Amniotic epithelial cell (primary cell): ENCODE results near the gene MFSD11.
"Not testable (repeated sequence)": the region's sequence is repeated elsewhere in the genome, so short reads cannot be mapped to it uniquely, and the experiment has no call there.

ENCODE experiments used
- DNase-seq: peaks from one replicate; pipeline ENCODE4 v3.0.0-alpha.2; 2010; ENCODE audit warnings: low read depth

Gene MFSD11

DNA sequence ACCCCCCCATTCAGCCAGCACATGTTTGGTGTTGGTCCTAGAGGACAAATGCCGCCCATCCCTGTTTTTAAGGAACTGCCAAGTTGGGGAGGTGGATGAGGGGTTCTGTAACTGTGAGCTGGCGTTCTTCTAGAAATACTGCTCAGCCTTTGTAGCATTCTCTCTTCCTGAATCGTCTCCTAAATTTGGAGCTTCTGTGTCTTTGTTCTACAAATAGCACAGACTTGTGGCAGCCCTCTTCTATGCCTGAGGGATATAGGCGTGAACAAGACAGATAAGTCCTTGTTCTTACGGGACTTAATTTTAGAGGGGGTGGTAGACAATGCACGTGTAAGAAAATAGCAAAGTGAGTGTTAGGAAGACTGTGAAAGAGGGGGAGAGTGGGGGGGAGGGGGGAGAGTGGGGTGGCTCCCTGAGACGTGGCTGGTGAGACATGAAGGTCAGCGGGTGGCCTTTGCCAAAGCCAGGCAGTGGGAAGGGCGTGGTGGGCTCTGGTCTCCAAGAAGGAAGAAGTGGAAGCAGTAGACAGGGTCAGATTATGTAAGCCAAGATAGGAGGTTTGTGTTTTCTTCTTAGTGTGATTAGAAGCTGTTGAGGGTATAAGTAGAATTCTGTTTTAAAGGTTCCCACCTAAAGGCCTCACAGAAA lies 9.9 kb downstream of the MFSD11 start:
- no peak for DNase-seq

DNA sequence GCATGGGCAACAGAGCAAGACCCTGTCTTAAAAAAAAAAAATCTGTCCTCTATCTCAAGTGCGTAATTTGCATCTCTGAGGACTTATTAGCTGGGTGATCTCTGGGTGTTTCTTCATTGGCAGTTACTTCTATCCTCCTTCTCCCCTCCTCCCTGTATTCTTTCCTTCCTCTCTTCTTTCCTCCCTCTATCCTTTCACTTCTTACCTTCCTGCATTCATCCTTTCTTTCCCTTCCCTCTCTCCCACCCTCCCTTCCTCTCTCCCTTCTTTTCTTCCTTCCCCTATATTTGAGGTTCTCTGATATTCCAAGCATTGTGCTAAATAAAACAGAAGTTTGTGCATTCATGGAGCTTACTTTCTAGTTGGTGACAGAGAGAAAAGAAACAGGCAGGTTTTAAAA lies 10.7 kb downstream of the MFSD11 start:
- DNase-seq = no peak

DNA sequence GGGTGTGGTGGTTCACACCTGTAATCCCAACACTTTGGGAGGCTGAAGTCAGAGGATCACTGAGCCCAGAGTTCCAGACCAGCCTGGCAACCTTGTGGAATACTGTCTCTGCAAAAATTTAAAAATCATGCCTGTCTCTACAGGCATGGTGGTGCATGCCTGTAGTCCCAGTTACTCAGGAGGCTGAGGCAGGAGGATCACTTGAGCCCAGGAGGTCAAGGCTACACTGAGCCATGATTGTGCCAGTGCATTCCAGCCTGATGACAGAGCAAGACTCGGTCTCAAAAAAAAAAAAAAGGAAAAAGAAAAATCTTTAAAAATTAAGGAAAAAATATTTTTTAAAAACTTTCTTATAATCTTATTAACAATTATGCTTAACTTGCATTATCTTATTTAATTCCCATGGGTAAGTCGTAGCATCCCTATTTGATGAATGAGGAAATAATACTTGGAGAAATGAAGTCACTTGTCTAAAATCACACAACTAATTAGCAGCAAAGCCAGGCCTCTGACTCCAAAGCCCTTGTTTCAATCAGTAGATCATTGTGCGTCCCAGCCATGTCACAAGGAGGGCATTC lies 13.6 kb downstream of the MFSD11 start:
- DNase-seq = no peak

DNA sequence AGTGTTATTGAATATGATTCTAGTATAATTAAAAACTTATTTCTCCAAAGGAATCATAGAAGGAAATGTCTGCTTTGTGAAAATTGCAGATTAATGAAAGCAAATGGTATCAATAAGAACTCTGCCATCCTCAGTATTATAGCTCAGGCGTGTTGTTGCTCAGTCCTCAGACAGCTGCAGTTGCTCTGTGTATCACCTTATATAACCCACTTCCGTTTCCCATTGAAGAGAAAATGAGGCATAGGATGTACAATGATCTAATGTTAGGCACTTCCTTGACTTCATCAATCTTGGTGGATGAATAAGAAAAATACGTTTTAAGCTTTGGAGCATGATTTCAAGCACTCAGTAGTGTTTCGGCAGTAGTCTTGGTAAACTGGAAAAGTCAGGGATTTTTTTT lies 14.1 kb downstream of the MFSD11 start:
- no peak for DNase-seq

DNA sequence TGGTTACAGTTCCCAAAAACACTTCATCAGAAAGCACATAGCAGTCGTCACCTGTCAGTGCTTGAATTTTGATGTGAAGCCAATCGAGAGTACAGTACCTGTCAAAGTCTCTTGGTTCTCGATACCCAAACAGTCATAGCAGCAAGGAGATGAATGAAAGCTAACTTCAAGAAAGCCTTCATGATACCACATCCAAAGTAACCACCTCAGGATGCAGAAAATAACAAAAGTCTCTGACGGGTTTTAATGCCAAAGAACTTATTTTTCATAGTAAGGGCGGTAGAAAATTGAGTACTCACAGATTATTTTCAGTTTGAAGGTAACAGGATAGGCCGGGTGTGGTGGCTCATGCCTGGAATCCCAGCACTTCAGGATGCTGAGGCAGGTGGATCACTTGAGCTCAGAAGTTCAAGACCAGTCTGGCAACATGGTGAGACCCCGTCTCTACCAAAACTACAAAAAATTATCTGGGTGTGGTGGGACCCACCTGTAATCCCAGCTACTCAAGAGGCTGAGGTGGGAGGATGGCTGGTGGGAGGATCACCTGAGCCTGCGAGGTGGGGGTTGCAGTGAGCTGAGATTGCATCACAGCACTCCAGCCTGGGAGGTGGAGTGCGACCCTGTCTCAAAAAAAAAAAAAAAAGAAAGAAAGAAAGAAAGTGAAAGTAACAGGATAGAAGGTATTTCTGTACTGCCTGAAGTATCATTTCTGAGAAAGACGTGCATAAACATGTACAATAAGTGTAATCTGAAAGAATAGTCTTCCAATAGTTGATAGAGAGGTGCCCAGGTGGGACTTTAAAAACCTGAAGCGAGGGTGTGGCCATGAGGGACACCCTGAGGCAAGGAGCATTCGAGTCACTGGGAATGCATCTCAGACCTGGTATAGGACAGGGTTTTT lies 15.4 kb downstream of the MFSD11 start:
- DNase-seq = no peak

DNA sequence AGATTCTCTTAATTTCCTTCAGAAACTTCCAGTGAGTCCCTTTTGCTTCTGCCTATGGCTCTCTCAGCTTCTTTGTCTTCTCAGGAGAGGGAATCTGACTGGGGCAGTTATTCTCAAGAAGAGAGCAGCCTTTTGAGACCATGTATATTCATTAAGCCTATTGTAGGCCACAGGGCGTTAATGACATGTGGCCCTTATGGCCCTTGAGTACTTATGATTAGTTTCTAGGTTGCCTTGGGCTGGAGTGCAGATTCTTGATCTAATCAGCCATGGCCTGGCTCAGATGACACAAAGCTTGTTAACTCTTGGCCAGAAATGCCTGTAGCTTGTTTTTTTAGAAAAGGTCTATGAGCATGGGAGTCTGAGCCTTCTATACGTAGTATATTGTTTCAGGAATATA lies 17.4 kb downstream of the MFSD11 start:
- no peak for DNase-seq

DNA sequence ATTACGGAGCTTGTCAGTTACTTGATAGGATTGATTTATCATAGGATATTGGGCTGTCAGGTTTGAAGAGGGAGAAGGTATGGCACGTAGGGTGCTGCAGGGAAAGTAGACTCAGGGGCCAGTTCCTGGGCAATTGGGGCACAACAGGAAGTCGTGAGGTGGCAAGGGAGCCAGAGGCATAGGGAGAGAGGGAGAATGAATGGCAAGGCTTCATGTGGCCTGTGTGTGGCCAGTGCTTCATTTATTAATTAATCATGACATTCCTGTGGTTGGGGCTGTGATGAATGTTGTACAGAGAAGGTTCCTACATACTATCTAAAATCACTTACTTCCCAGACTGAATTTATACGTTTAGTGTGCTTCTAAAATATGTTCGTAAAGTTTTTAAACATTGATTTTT lies 19.3 kb downstream of the MFSD11 start:
- no peak for DNase-seq

DNA sequence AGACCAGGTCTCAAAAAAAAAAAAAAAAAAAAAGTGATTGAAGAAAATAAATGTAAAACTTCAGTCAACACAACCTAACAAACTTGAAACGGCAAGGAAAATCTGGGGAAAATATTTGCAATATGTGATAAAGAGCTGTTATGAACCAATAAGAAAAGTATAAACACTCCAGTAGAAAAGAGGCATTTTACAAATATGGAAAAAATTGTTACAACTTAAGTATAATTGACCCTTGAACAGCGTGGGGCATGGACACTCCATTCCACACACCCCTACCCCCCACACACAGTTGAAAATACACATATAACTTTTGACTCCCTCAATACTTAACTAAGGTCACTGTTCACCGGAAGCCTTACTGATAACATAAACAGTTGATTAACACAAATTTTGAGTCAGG lies 20.7 kb downstream of the MFSD11 start:
- DNase-seq = no peak

DNA sequence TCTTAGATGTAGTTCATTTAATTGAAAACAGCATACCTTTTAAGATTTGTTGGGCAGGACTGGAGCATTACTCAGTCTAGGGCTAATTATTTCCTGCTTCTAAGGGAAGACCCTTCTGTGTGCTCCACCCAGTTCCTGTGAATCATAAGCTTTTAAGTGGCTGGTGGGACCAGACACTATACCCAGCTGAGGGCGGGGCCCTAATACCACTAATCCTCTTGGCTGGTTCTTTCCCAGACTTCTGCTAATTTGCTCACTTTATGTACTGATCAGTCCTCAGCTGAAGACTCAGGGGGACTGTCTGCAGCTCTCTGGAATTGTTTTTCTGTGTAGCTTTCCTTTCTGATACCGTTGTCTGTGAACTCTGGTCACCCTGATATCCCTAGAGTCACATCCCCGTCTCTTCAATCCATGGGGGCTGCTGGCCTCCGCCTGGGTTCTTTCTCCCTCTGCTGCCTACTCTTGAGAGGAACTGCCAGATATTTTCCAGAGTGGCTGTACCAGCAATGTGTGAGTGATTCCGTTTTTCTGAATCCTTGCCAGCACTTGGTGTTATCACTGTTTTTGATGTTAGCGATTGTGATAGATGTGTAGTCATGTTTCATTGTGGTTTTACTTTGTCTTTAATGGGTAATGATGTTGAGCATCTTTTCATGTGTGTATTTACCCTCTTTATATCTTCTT lies 35.1 kb downstream of the MFSD11 start:
- DNase-seq = peak; percentile 97

DNA sequence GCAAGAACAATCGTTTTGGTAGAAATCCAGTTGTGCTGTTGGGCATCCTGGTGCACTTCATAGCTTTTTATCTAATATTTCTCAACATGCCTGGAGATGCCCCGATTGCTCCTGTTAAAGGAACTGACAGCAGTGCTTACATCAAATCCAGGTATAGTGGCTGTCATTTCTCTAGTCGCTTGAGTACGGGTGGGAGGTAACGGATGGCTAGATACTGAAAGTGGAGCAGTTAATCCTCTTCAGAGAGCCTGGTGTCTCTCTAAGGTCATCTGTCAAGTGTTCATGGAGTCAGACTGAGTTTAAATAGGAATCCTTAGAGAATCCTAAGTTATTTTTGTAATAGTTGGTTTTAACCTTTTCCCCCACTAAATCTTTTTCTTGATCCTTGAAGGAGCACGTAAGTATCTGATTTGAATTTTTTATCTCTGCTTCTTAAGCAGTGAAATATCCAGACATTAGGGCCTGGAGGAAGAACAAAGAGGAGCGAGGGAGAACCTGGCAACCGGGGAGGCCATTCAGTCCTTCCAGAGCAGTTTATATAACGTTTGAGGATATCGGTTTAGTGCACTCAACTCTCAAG lies 37.2 kb downstream of the MFSD11 start:
- peak; percentile 9 for DNase-seq

DNA sequence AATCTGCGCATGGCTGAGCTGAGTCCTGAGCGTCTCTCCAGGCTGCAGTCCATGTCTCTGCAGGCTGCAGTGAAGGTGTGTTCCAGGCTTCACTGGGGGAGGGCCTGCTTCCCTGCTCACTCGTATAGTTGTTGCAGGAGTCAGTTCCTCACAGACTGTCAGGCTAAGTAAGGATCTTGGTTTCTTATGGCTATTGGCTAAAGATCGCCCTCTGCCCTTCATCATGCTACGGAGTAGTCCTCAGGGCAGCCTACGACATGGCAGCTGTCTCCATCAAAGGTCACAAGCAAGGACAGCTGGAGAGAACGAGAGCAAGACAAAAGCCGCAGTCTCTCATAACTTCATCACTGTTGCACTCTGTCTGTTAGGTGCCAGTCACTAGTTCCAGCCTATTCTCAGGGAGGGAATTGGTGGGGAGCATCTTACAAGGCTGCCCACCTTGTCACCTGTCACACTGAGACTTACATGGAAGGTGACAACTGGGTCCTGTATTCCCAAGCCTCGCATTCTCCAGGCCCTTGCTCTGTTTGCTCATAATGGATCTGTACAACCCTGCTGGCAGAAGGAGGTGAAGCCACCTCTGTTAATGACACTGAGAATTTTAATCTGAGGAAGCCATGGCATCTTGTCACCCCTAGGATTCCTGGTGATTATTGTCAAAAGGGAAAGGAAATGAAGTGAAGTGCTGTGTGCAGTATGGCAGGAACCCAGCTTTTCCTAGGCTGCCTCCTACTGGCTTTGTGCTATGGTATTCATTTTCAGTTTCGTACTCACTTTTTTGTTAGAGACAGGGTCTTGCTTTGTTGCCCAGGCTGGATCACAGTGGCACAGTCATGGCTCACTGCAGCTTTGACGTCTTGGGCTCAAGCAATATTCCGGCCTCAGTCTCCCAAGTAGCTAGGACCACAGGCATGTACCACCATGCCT lies 43.4 kb downstream of the MFSD11 start:
- no peak for DNase-seq

DNA sequence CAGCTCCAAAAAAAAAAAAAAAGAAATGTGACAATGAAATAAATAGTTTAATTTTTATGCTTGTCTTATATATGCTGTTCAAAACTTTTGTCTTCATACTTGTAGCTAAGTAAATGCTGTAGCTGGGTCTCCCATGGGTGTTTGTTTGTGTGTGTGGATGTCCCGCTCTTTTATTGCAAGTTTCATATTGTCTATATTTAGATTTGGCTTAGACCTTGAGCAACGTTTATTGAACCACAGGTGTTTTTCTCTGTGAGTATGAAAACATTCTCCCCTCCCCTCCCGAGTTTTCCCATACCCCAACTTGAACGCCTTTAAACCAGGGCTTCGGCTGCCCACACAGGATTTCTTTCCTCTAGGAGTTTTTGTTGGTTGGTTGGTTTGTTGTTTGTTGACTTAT lies 45.2 kb downstream of the MFSD11 start:
- no peak for DNase-seq

DNA sequence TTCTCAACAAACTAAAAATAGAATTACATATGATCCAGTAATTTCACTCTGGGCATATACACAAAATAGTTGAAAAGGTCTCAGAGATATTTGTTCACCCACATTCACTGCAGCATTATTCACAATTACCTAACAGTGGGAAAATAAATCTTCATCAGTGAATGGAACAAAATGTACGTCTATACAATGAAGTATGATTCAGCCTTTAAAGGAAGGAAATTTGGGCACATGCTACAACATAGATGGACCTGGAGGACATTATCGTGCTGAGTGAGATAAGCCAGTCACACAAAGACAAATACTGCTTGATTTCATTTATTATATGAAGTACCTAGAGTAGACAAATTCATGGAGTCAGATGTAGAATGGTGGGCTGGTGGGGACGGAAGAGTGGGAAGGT lies 47.0 kb downstream of the MFSD11 start:
- peak; percentile 47 for DNase-seq

DNA sequence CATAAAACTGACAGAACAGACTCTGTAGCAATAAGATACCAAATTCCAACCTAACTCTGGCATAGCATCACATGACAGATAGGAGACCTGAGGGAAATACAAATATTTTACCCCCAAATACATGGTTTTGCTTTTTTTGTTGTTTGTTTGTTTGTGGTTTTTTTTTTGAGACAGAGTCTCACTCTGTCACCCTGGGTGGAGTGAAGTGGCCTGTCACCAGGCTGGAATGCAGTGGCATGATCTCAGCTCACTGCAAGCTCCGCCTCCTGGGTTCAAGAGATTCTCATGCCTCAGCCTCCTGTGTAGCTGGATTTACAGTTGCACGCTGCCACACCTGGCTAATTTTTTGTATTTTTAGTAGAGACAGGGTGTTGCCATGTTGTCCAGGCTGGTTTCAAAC lies 49.9 kb downstream of the MFSD11 start:
- DNase-seq = not testable (repeated sequence)

DNA sequence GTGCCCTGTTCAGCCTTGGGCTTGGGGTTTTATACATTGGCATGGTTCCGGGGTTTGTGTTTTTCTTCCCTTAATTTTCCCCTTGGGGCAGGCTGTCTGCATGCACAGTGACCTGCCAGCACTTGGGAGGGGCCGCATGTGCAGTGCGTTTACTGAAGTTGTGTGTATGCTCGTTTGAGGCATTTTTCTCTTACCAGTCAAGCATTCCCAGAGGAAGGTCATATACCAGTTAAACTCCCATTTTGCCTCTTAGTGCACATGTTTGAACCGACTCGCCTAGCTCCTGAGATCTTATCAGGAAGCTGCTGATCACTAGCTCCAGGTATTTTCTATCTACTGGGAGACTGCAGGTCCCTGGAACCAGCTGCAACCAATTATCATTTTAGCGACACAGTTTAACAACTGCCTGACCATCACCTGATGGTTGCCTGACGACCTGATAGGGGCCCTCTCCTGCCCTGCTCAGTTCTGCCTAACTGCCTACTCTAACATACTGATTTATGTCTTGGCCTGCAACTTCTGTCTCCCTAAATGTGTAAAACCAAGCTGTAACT lies 51.4 kb downstream of the MFSD11 start:
- no peak for DNase-seq

DNA sequence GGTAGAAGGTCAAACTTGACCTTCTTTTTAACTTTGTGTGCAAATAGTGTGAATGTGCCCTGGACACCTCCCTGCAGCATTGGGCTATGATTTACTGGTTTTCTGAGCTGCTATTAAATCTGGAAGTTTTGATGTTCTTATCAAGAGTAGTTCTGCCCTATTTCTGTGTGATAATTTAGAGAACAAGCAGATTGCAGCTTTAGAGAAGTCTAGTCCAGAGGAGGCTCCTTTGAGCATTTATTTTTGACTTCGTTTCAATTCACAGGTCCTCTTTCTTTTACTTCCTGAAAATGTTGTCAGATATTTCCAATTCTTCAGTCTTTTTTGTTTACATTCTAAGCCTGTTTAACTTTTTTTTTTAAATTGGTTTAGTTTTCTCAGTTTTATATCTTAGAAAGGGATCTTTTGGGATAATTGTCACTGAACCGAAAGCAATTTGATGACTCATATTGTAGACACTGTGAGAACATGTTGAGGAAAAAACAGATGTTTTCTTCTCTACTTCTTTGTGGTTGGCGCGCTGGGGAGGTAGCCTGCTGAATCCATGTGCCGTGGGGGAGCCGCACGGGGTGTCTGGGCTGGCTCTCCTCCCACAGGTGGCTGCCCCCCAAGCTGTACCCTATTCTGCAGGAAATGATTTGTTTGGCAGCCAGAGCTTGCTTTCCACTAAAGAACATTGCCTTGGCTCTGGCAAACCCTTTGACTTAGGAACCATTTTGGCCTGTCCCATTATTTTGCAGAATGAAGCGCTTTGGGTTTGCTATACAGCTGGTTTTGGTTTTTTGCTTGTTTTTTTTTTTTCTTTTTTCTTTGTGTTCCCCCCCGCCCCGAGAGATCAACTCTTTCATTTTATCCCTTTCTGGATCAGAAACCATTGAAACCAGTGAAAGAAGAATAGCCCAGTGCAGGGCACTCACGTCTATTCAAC lies 53.4 kb downstream of the MFSD11 start:
- peak; percentile 67 for DNase-seq

DNA sequence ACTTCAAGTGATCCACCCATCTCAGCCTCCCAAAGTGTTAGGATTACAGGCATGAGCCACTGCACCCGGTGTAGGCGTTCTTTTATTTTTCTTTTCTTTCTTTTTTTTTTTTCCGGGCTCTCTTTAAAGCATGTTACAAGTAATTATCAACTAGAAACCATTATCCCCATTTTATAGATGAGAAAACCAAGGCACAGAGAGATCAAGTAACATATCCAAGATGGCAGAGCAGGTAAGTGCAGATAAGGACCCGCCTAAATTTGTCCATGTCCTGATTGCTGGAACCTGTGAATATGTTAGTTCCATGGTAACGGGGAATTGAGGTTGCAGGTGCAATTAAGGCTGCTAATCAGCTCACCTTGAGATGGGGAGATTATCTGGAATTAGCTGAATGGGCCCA lies 54.4 kb downstream of the MFSD11 start:
- DNase-seq = no peak

DNA sequence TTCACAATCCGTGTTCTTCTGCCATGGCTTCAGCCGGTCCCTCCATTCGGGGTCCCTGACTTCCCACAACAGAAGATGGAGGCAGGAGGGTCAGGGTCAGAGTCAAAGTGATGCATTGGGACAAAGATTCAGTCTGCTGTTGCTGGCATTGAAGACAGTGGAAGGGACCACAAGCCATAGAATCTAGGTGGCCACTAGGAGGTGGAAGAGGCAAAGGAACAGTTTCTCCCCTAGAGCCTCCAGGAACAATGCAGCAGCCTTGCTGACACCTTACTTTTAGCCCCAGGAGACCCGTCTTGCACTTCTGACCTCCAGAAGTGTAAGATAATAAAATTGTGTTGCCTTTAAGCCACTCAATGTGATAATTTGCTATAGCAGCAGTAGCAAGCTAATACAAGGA lies 55.9 kb downstream of the MFSD11 start:
- DNase-seq = peak; percentile 30

DNA sequence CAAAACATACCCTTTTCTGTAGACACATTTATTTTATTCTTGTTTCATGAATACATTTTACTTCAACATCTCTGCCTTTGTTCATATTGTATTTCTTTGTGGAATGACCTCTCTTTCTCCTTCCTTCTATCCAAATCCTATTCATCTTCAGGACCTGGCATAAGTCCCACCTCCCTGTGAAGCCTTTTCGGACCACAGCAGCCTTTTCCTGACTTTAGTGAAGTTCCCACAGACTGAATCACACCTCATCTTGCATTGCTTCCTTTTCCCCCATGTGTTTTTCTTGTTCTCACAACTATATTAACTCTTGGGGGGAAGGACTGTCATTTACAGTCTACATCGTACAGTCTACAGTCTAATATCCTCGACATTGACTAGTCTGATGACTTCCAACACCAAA lies 58.2 kb downstream of the MFSD11 start:
- no peak for DNase-seq
